Stimulated activated CD4-positive, alpha-beta T cell treated with anti-CD3 and anti-CD28 coated beads, Interleukin-12 subunit alpha, Interleukin-12 subunit beta, amount 100 ng/mL, for 24 hours (primary cell): ENCODE measurements around the gene OGFOD3.
A peak's percentile ranks its signal among the peaks of the same experiment; 100 is the strongest.
"Not testable (repeated sequence)": the region's sequence is repeated elsewhere in the genome, so short reads cannot be mapped to it uniquely, and the experiment has no call there.

Experiments used
- DNase-seq, 2 experiments: peaks; one replicate each; pipeline ENCODE4 v3.0.0-alpha.2; 2020; ENCODE audit warnings: low read depth in 2 of 2

OGFOD3 gene

GRCh38 chr17:82374626-82375331 is 43.6 kb downstream of the OGFOD3 start:
- DNase-seq, result no peak

GRCh38 chr17:82373731-82374625 is 44.4 kb downstream of the OGFOD3 start:
- DNase-seq, result no peak

GRCh38 chr17:82373072-82373452 is 45.3 kb downstream of the OGFOD3 start:
- not testable (repeated sequence) for DNase-seq

GRCh38 chr17:82372249-82373071 is 45.9 kb downstream of the OGFOD3 start:
- no peak for DNase-seq

GRCh38 chr17:82371333-82372248 is 46.8 kb downstream of the OGFOD3 start, which contains the start of gene UTS2R:
Gene UTS2R, plus strand, starts transcription at chr17:82371765. Its CDS starts 2,560 bp downstream, at chr17:82374325.
- no peak for DNase-seq

GRCh38 chr17:82370471-82371332 is 47.7 kb downstream of the OGFOD3 start:
- DNase-seq, result peak in 1 of 2 experiments; percentile 19

GRCh38 chr17:82369211-82369610 is 49.2 kb downstream of the OGFOD3 start:
- DNase-seq, result no peak

GRCh38 chr17:82367724-82368524 is 50.5 kb downstream of the OGFOD3 start:
- DNase-seq, result no peak

GRCh38 chr17:82366749-82367148 is 51.6 kb downstream of the OGFOD3 start:
- no peak for DNase-seq

- no peak for DNase-seq
Observed at GRCh38 chr17:82365606-82366295, 52.6 kb downstream of the OGFOD3 start.

GRCh38 chr17:82361885-82362633 is 56.3 kb downstream of the OGFOD3 start:
- DNase-seq, result no peak

- DNase-seq, result not testable (repeated sequence)
Observed at GRCh38 chr17:82359451-82360074, 58.8 kb downstream of the OGFOD3 start.

GRCh38 chr17:82358465-82359350 is 59.7 kb downstream of the OGFOD3 start, which contains the start of gene TEX19:
Gene TEX19, plus strand, starts transcription at chr17:82359247. Its CDS starts 2,904 bp downstream, at chr17:82362151.
- no peak for DNase-seq

- no peak for DNase-seq
Observed at GRCh38 chr17:82357394-82357793, 61.0 kb downstream of the OGFOD3 start.

GRCh38 chr17:82356845-82357355 is 61.5 kb downstream of the OGFOD3 start:
- DNase-seq, result no peak
